ENCODE data around the gene SFXN3.

GRCh38 chr10:101071267-101071884, 40.3 kb downstream of the SFXN3 start:
- TF ChIP-seq PHF5A (CRISPR knock-in tag; IDR thresholded peaks at IDR 0.05; ENCODE audit: low read depth, unreplicated experiment) (no peak), MZF1 (CRISPR knock-in tag; IDR thresholded peaks at IDR 0.05; ENCODE audit: borderline replicate concordance) (no peak), BHLHE40 (IDR thresholded peaks at IDR 0.05; ENCODE audit: low read length) (no peak), RFX5 (IDR thresholded peaks at IDR 0.05; ENCODE audit: low read depth, low read length) (no peak), ZKSCAN8 (CRISPR knock-in tag; IDR thresholded peaks at IDR 0.05; ENCODE audit: borderline replicate concordance) (no peak), RBAK (CRISPR knock-in tag; IDR thresholded peaks at IDR 0.05) (no peak), SMAD1 (CRISPR knock-in tag; IDR thresholded peaks at IDR 0.05; ENCODE audit: borderline replicate concordance, low read depth) (no peak), MED8 (CRISPR knock-in tag; IDR thresholded peaks at IDR 0.05; ENCODE audit: insufficient replicate concordance) (no peak)
